ENCODE results near the gene CDO1.

Gene CDO1

DNA sequence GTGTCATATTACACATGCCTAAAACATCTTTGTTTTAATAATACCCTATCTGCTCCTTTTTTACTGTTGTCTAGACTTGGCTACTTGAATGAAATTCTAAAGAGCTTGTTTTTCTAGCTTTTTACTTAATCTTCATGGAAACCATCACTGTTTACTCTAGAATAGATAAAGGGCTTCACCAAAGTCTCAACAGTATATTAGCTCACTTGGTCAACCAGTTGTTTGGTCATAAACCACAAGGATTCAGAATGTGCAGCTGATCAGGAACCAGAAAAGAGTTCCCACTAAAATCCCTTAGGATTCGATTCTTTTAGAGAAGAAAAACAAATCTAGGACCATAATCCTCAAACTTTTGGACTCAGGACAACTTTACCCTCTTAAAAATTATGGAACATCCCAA is 38.0 kb downstream of the CDO1 start:
- DNase-seq = no peak

DNA sequence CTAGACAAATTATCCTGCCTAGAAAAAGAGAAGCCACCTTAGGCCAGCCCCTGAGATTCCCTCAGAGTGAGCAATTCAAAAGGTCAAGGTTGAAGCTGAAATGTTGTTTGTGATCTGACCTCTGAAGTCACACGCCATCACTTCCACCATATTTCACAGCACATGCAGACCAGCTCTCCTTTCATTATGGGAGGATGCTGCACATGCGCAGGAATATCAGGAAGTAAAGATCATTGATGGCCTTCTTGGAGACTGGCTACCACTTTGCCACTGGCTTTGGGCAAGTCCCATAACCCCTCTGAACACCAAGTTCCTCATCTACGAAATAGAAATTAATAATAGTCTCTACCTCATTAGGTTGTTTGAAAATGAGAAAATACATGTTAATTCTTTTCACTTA is 39.5 kb downstream of the CDO1 start:
- no peak for DNase-seq

DNA sequence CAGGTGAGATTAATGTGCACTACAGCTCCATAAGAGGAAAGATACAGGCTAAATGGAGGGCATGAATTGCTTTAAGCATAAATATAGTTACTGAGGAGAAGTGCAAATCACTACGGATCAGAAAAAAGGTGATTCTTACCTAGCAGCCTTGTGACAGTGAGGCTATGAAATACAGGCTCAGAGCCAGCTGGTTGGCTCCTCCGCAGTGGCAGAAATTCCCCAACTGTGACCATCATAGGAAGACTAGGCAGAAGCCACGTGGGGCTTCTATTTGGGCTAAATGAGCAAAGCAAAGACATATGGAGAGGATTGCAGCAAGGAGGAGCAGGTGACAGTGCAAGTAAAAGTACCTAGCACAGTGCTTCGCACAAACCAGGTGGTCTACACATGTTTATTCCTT is 40.5 kb downstream of the CDO1 start:
- no peak for DNase-seq

DNA sequence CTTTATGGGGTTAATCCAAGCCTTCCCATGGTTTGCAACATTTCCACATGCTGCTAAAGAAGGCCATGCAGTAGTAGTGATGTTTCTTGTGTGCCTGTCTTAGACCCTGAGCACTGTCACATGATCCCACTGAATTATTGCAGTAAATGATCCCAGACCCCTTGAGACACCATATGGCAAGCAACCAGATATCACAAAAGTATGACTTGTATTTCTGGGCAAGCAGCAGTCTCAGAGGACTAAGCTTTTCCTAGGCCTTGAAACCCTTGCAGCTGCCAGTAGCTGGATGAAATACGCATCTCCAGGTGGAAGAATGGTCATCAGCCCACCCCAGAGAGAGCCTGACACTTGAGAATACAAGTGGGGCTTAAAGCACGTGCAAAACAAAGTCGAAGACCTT is 41.8 kb downstream of the CDO1 start:
- DNase-seq = no peak

DNA sequence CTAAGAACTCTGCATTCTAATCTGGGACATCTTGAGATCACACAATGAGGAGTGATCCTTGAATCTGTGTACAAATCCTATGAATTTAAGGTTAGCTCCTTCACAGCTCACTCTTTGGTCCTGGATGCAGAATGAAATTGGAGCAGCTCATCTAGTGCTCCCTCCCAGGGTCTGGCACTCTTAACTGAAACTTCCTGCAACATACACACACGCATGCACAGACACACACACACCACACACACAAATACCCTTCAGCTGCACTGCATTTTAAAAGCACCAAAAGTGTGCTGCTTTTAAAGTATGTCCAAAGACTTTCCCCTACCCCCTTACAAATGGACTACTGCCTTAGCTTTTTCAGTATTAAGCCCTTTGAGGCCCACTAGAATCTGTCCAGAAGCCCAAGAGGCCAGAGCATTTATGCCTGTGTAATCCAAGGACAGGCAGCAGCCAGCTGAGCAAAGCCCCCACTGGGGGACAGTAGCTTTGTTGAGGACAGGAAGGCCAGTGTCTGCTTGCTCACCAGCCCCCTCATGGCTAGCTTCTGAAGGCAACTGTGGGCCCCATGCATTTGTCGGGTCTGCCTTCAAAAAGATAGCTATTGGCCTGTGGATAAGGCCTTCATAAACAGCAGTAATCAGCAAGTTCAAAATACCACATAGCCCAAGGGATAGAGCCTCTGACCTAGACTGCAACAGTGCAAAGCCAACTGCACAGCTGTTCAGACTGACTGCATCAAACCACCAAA is 43.6 kb downstream of the CDO1 start:
- no peak for DNase-seq

DNA sequence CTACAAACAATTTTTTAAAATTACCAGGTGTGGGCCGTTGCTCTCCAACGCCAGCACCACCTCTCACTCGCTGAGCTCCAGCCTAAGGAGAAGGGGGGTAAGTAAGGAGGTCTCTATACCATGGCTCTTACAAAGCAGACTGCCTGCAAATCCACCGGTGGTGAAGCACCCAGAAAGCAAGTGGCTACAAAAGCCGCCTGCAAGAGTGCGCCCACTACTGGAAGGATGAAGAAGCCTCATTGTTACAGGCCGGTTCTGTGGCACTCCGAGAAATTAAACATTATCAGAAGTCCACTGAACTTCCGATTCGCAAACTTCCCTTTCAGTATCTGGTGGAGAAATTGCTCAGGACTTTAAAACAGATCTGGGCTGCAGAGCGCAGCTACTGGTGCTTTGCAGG is 46.0 kb downstream of the CDO1 start:
- no peak for DNase-seq

DNA sequence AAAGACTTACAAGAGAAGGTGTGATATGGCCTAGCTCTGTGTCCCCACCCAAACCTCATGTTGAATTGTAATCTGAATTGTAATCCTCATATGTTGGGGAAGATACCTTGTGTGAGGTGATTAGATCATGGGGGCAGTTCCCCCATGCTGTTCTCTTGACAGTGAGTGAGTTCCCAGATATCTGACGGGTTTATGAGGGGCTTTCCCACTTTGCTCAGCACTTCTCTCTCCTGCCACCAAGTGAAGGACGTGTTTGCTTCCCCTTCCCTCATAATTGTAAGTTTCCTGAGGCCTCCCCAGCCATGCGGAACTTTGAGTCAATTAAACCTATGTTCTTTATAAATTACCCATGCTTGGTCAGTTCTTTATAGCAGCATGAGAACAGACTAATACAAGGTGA is 49.0 kb downstream of the CDO1 start:
- no peak for DNase-seq

DNA sequence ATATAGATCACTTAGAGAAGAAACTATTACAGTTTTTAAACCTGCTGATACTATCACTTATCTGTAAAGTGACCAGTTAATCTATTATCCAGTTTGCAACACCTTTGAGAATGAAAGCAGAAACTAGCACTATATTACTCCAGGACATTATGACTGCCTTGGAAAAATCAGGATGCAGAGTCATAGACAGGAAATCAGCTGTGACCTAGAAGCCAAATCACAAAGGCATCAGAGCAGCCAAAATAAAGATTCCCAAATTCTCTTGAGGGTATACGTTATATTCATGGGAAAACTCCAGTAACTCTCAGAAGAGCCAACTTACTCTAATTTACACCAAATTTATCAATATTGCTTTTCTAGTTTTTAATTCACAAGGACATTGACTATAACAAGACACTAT is 49.9 kb downstream of the CDO1 start:
- no peak for DNase-seq

DNA sequence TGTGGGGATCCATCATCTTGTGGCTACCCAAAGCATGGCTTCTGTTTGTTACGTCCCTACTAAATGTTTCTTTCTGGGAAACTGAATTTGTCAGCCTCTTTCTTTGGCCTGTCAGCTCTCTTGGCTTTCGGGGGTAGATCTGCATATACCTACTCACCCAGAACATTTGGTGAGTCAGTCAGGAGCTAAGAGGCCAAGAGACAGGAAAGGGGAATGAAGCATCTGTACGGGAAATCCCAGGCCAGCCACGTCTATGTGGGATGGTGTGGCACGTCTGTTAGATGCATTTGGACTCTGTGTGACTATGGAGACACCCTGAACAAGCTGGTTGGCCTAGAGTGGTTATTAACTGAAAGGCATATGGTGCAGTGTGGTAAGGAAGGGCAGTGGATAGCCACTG is 58.1 kb downstream of the CDO1 start:
- DNase-seq = no peak

DNA sequence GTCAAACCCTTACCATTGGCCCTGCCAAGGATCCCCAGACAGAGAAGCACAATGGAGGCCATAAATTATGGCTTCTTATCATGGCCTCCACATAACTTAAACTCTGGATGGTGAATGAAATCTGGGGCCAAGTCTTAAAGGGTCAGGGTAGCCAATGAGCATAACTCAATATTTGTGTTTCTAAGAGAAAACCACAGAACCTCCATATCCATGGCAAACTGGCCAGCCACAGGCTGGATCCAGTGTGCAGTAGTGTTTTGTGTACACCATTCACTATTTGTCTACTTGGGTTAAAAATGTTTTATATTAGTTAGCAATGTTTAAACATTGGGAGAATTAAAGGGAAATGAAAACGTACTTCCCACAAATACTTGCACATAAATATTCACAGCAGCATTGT is 60.8 kb downstream of the CDO1 start:
- no peak for DNase-seq
